GM12878 (cell line): Measurements from ENCODE around the gene CCL7. TPM values are rescaled to one million over a fixed set of nuclear protein-coding genes. Genes with fewer than 3 reads are reported as not detected.
A peak's percentile ranks its signal among the peaks of the same experiment; 100 is the strongest.

Experiments used
- ATF3 ChIP-seq: IDR thresholded peaks from 2 replicates; pipeline ENCODE4 v1.6.1; 2011; ENCODE audit warnings: low read depth, mild to moderate bottlenecking, low read length, moderate library complexity, borderline replicate concordance; ENCODE audit errors: extremely low read depth
- BCL3 ChIP-seq: IDR thresholded peaks from 2 replicates; pipeline ENCODE4 v1.6.1; 2011; ENCODE audit warnings: borderline replicate concordance, low read depth, mild to moderate bottlenecking, moderate library complexity, low read length; ENCODE audit not compliant: insufficient read depth, poor library complexity, severe bottlenecking
- CBFB ChIP-seq: IDR thresholded peaks from 2 replicates; pipeline ENCODE4 v1.6.1; 2016; ENCODE audit warnings: antibody characterized with exemption, low read depth
- DPF2 ChIP-seq: fragments of 450-650 bp; IDR thresholded peaks from 2 replicates; pipeline ENCODE4 v1.6.1; 2017; ENCODE audit warnings: mild to moderate bottlenecking
- HDAC2 ChIP-seq: fragments of 200-600 bp; sonication (generic); IDR thresholded peaks from 2 replicates; pipeline ENCODE4 v1.6.1; 2017
- IKZF2 ChIP-seq, 2 experiments: fragments of 450-650 bp; IDR thresholded peaks; 2 replicates each; pipeline ENCODE4 v1.6.1; 2017; ENCODE audit warnings: mild to moderate bottlenecking in 2 of 2, moderate library complexity in 2 of 2
- IRF4 ChIP-seq: IDR thresholded peaks from 2 replicates; pipeline ENCODE4 v1.6.1; 2011; ENCODE audit warnings: low read depth, low read length
- IRF5 ChIP-seq: fragments of 450-650 bp; IDR thresholded peaks from 2 replicates; pipeline ENCODE4 v1.6.1; 2017; ENCODE audit warnings: borderline replicate concordance
- PKNOX1 ChIP-seq: fragments of 450-650 bp; IDR thresholded peaks from 2 replicates; pipeline ENCODE4 v1.6.1; 2016; ENCODE audit warnings: mild to moderate bottlenecking
- SUPT20H ChIP-seq: IDR thresholded peaks from 2 replicates; pipeline ENCODE4 v1.6.1; 2011; ENCODE audit warnings: low read depth, mild to moderate bottlenecking, low read length, moderate library complexity, borderline replicate concordance; ENCODE audit not compliant: control insufficient read depth
- SUZ12 ChIP-seq: fragments of 200-600 bp; sonication (generic); IDR thresholded peaks from one replicate; pipeline ENCODE4 v1.6.1; 2018; ENCODE audit warnings: antibody characterized with exemption, mild to moderate bottlenecking; ENCODE audit not compliant: unreplicated experiment
- TAF1 ChIP-seq: IDR thresholded peaks from 2 replicates; pipeline ENCODE4 v1.6.1; 2011; ENCODE audit warnings: mild to moderate bottlenecking, low read depth, low read length, borderline replicate concordance
- TARDBP ChIP-seq: IDR thresholded peaks from 2 replicates; pipeline ENCODE4 v1.6.1; 2016; ENCODE audit warnings: borderline replicate concordance
- TCF3 ChIP-seq: IDR thresholded peaks from 2 replicates; pipeline ENCODE4 v1.6.1; 2012; ENCODE audit warnings: low read depth, mild to moderate bottlenecking, low read length, borderline replicate concordance; ENCODE audit not compliant: insufficient read depth
- ZNF24 ChIP-seq: fragments of 450-650 bp; IDR thresholded peaks from 2 replicates; pipeline ENCODE4 v1.6.1; 2017; ENCODE audit warnings: antibody characterized with exemption, mild to moderate bottlenecking
- ZNF384 ChIP-seq: IDR thresholded peaks from 2 replicates; pipeline ENCODE4 v1.6.1; 2012; ENCODE audit warnings: low read depth, mild to moderate bottlenecking, low read length, improper control_type of control experiment, borderline replicate concordance
- polyA plus RNA-seq, 11 experiments: library from polyadenylated mRNA; depleted of rRNA in 4 of 11; unstranded in 6 of 11; stranded (reverse) in 5 of 11; fragments of >200 nt; fragmentation: Nextera tagmentation in 4 of 11; fragmentation: Illumina TruSeq in 1 of 11; extraction: Ambion mirVana in 4 of 11; extraction: Trizol in 1 of 11; gene quantifications; 1 replicate in 1 of 11; 2 replicates in 10 of 11; pipeline versions ENCODE4 v1.2.1 to v1.2.3, GENCODE V29; 2011 to 2016; ENCODE audit warnings: inconsistent platforms in 2 of 11, missing spikeins in 2 of 11, low read depth in 1 of 11
- total RNA-seq, 4 experiments: library from RNA; depleted of rRNA in 3 of 4; stranded (reverse); fragments of >200 nt in 3 of 4; fragmentation: Illumina TruSeq in 1 of 4; extraction: Trizol in 1 of 4; gene quantifications; 2 replicates each; pipeline versions ENCODE4 v1.2.1 to v1.2.3, GENCODE V29; 2013 to 2021
- TF ChIP-seq, protein P1 (sequence below): fragments of 450-650 bp; IDR thresholded peaks from 2 replicates; pipeline ENCODE4 v1.6.1; 2017; ENCODE audit warnings: mild to moderate bottlenecking, moderate library complexity
- TF ChIP-seq, protein P2 (sequence below): IDR thresholded peaks from 2 replicates; pipeline ENCODE4 v1.6.1; 2011; ENCODE audit warnings: low read depth, low read length, improper control_type of control experiment, borderline replicate concordance

The CCL7 gene
- total and polyA plus RNA-seq, 10 of the 15 experiments (the other 5 are each of a cell fraction or from before 2014, with no cell fraction given) = not detected

DNA sequence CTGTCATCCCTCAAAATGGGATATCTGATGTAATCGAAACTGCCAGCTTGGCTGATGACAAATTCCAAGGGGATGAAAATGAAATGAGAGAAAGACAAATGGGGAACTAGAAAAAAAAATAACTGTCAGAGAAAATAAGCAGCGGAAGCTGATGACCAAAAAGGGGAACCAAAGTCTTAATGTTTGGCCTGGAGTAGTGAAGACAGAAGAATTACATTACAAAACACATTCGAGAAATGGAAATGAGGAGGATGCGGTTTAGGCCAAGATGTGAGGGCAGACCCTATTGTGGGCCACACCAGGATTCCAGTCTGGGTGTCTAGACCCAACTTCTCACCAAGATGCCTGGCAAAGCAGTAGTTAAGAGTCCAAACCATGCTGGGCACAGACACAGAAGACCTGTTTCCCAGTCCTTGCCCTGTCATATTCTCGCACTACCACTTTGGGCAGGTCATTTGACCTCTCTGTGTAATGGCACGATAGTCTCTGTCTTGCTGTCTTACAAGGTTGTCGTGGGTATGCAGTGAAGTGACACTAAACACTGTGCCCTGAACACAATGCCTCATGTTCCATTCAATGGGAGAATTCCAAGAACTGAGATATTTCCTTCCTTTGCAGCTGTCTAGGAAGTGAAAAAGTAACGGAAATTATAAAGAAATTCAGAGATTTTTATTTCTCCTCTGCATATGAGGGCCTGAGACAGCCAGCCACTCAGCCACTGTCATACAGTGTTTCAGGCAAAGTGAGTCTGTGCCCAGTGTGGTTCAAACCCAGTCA lies 27.2 kb upstream of the CCL7 start (continued):
- TF ChIP-seq, protein P1, sequence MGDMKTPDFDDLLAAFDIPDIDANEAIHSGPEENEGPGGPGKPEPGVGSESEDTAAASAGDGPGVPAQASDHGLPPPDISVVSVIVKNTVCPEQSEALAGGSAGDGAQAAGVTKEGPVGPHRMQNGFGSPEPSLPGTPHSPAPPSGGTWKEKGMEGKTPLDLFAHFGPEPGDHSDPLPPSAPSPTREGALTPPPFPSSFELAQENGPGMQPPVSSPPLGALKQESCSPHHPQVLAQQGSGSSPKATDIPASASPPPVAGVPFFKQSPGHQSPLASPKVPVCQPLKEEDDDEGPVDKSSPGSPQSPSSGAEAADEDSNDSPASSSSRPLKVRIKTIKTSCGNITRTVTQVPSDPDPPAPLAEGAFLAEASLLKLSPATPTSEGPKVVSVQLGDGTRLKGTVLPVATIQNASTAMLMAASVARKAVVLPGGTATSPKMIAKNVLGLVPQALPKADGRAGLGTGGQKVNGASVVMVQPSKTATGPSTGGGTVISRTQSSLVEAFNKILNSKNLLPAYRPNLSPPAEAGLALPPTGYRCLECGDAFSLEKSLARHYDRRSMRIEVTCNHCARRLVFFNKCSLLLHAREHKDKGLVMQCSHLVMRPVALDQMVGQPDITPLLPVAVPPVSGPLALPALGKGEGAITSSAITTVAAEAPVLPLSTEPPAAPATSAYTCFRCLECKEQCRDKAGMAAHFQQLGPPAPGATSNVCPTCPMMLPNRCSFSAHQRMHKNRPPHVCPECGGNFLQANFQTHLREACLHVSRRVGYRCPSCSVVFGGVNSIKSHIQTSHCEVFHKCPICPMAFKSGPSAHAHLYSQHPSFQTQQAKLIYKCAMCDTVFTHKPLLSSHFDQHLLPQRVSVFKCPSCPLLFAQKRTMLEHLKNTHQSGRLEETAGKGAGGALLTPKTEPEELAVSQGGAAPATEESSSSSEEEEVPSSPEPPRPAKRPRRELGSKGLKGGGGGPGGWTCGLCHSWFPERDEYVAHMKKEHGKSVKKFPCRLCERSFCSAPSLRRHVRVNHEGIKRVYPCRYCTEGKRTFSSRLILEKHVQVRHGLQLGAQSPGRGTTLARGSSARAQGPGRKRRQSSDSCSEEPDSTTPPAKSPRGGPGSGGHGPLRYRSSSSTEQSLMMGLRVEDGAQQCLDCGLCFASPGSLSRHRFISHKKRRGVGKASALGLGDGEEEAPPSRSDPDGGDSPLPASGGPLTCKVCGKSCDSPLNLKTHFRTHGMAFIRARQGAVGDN = no peak
- TF ChIP-seq SUPT20H = no peak
- no peak for TF ChIP-seq CBFB
- TF ChIP-seq IRF5 = no peak
- TF ChIP-seq BCL3 = no peak
- 0 out of 2 replicates have a peak, but pooled peaks have one; percentile 27 for TF ChIP-seq DPF2
- TF ChIP-seq SUZ12 = no peak
- no peak for TF ChIP-seq ATF3
- TF ChIP-seq, protein P2, sequence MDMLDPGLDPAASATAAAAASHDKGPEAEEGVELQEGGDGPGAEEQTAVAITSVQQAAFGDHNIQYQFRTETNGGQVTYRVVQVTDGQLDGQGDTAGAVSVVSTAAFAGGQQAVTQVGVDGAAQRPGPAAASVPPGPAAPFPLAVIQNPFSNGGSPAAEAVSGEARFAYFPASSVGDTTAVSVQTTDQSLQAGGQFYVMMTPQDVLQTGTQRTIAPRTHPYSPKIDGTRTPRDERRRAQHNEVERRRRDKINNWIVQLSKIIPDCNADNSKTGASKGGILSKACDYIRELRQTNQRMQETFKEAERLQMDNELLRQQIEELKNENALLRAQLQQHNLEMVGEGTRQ = no peak
- TF ChIP-seq TCF3 = no peak
- no peak for TF ChIP-seq ZNF24
- TF ChIP-seq PKNOX1 = no peak
- no peak for TF ChIP-seq HDAC2
- TF ChIP-seq ZNF384 = peak; percentile 17; the same call in 1 of the 2 replicates
- peak; percentile 73 to 79; a peak in 3 of 4 replicates for TF ChIP-seq IKZF2 (IDR thresholded peaks at IDR 0.05)
- no peak for TF ChIP-seq TARDBP
- 0 out of 2 replicates have a peak, but pooled peaks have one; percentile 15 for TF ChIP-seq IRF4
- no peak for TF ChIP-seq TAF1
